Measurements from ENCODE around the gene SRGAP3.

SRGAP3 gene

GRCh38 chr3:9198899-9199335 is 50.5 kb downstream of the SRGAP3 start:
- H3K4me2 ChIP-seq (ENCODE audit: low read length): no peak overlapping the region
- H4K20me1 ChIP-seq (ENCODE audit: insufficient read depth, low read length): no peaks in the 10 kb centered on the region
- no peak overlapping the region for H3K27ac ChIP-seq (ENCODE audit: low read length)
- H3K79me2 ChIP-seq (ENCODE audit: low read length): no peaks in the 10 kb centered on the region
- no peak overlapping the region for H3K4me3 ChIP-seq (ENCODE audit: low read length)
- H2AFZ ChIP-seq (ENCODE audit: low read depth, low read length): no peak overlapping the region
- H3K4me1 ChIP-seq (ENCODE audit: low read length): peaks cover 18% of the 10 kb centered on the region
- H3K36me3 ChIP-seq (replicated peaks; ENCODE audit: low read depth, low read length): no peaks in the 10 kb centered on the region
- no peaks in the 10 kb centered on the region; the same call in 1 of the 2 replicates for H3K27me3 ChIP-seq (ENCODE audit: low read depth, low read length)
- no peaks in the 10 kb centered on the region for H3K9me3 ChIP-seq (ENCODE audit: insufficient read depth, low read length)
- H3K9ac ChIP-seq (ENCODE audit: low read length): no peak overlapping the region
- TF ChIP-seq, protein P1, sequence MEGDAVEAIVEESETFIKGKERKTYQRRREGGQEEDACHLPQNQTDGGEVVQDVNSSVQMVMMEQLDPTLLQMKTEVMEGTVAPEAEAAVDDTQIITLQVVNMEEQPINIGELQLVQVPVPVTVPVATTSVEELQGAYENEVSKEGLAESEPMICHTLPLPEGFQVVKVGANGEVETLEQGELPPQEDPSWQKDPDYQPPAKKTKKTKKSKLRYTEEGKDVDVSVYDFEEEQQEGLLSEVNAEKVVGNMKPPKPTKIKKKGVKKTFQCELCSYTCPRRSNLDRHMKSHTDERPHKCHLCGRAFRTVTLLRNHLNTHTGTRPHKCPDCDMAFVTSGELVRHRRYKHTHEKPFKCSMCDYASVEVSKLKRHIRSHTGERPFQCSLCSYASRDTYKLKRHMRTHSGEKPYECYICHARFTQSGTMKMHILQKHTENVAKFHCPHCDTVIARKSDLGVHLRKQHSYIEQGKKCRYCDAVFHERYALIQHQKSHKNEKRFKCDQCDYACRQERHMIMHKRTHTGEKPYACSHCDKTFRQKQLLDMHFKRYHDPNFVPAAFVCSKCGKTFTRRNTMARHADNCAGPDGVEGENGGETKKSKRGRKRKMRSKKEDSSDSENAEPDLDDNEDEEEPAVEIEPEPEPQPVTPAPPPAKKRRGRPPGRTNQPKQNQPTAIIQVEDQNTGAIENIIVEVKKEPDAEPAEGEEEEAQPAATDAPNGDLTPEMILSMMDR (IDR thresholded peaks at IDR 0.05; ENCODE audit: low read depth, low read length): no peak
- TF ChIP-seq EZH2phosphoT487 (IDR thresholded peaks at IDR 0.05; ENCODE audit: low read depth): no peak

DNA sequence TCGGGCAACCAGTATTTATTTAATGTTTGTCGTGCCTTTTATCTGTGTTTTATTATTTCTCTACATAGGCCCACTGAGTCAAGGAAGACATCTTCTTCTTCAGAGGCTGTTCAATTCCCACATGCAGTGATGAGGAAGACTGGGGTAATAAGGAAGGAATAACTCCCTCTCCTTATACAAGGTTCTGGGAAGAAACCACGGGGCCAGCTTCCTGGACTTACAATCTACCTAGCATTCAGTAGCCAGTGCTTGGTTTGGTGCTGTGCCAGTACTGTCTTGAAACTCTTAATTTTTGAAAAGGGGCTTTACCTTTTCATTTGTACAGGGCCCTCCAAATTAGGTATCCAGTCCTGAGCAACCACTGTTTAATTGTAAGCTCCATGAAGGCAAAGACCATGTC is 51.2 kb downstream of the SRGAP3 start:
- Histone ChIP-seq H3K9ac (ENCODE audit: low read length) (no peak overlapping the region), H3K4me2 (ENCODE audit: low read length) (no peak overlapping the region), H3K4me3 (ENCODE audit: low read length) (no peak overlapping the region), H4K20me1 (ENCODE audit: insufficient read depth, low read length) (no peaks in the 10 kb centered on the region), H3K4me1 (ENCODE audit: low read length) (peaks cover 13% of the 10 kb centered on the region), H3K79me2 (ENCODE audit: low read length) (no peaks in the 10 kb centered on the region), H3K9me3 (ENCODE audit: insufficient read depth, low read length) (no peaks in the 10 kb centered on the region), H3K36me3 (replicated peaks; ENCODE audit: low read depth, low read length) (no peaks in the 10 kb centered on the region), H3K27ac (ENCODE audit: low read length) (no peak overlapping the region), H3K27me3 (ENCODE audit: low read depth, low read length) (no peaks in the 10 kb centered on the region; the same call in 1 of the 2 replicates), H2AFZ (ENCODE audit: low read depth, low read length) (no peak overlapping the region)
- TF ChIP-seq, protein P1 (IDR thresholded peaks at IDR 0.05; ENCODE audit: low read depth, low read length): no peak
- TF ChIP-seq EZH2phosphoT487 (IDR thresholded peaks at IDR 0.05; ENCODE audit: low read depth): no peak

- Histone ChIP-seq H4K20me1 (ENCODE audit: insufficient read depth, low read length) (no peaks in the 10 kb centered on the region), H3K36me3 (replicated peaks; ENCODE audit: low read depth, low read length) (no peaks in the 10 kb centered on the region), H3K4me2 (ENCODE audit: low read length) (no peak overlapping the region), H3K9ac (ENCODE audit: low read length) (no peak overlapping the region), H3K79me2 (ENCODE audit: low read length) (no peaks in the 10 kb centered on the region), H3K27me3 (ENCODE audit: low read depth, low read length) (no peaks in the 10 kb centered on the region; the same call in 1 of the 2 replicates), H2AFZ (ENCODE audit: low read depth, low read length) (no peak overlapping the region), H3K9me3 (ENCODE audit: insufficient read depth, low read length) (no peaks in the 10 kb centered on the region), H3K27ac (ENCODE audit: low read length) (no peak overlapping the region), H3K4me1 (ENCODE audit: low read length) (peaks cover 10% of the 10 kb centered on the region), H3K4me3 (ENCODE audit: low read length) (no peak overlapping the region)
- TF ChIP-seq EZH2phosphoT487 (IDR thresholded peaks at IDR 0.05; ENCODE audit: low read depth): no peak
- TF ChIP-seq, protein P1 (IDR thresholded peaks at IDR 0.05; ENCODE audit: low read depth, low read length): no peak
Observed at GRCh38 chr3:9196020-9196419, 53.4 kb downstream of the SRGAP3 start.

DNA sequence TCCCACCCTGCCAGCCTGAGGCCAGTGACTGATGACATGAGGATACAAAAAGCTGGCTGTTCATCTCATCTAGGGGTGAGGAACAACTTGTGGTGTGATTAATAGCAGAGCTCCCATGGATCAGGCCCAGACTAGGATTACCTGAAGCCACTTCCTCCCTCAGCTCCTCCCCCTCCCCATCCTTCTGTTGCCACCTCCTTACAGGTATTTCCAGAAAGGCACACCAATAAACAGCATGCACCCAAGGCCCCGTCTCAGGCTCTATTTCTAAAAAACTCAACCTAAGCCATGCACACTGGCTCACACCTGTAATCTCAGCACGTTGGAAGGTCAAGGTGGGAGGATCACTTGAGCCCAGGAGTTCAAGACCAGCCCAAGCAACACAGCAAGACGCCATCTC is 54.1 kb downstream of the SRGAP3 start:
- Histone ChIP-seq H2AFZ (ENCODE audit: low read depth, low read length) (no peak overlapping the region), H3K36me3 (replicated peaks; ENCODE audit: low read depth, low read length) (no peaks in the 10 kb centered on the region), H3K4me1 (ENCODE audit: low read length) (peaks cover 10% of the 10 kb centered on the region), H3K4me2 (ENCODE audit: low read length) (no peak overlapping the region), H3K9ac (ENCODE audit: low read length) (no peak overlapping the region), H3K79me2 (ENCODE audit: low read length) (no peaks in the 10 kb centered on the region), H3K9me3 (ENCODE audit: insufficient read depth, low read length) (no peaks in the 10 kb centered on the region), H4K20me1 (ENCODE audit: insufficient read depth, low read length) (no peaks in the 10 kb centered on the region), H3K27me3 (ENCODE audit: low read depth, low read length) (no peaks in the 10 kb centered on the region; the same call in 1 of the 2 replicates), H3K4me3 (ENCODE audit: low read length) (no peak overlapping the region), H3K27ac (ENCODE audit: low read length) (no peak overlapping the region)
- TF ChIP-seq EZH2phosphoT487 (IDR thresholded peaks at IDR 0.05; ENCODE audit: low read depth): no peak
- TF ChIP-seq, protein P1 (IDR thresholded peaks at IDR 0.05; ENCODE audit: low read depth, low read length): no peak

Data from OCI-LY3 (cell line).